NT2/D1 (cell line): Measurements from ENCODE around the gene FRMD4A.

Experiments
- DNase-seq: peaks from one replicate; pipeline ENCODE4 v3.0.0-alpha.2; 2011; ENCODE audit warnings: low read depth, low spot score
- H3K27me3 ChIP-seq: 2 replicates; pipeline ENCODE4 v1.6.0; 2011; ENCODE audit warnings: mild to moderate bottlenecking; ENCODE audit not compliant: insufficient read length, insufficient read depth
- H3K36me3 ChIP-seq: 2 replicates; pipeline ENCODE4 v1.6.1; 2011; ENCODE audit warnings: mild to moderate bottlenecking, low read length, mixed read lengths; ENCODE audit not compliant: insufficient read depth, insufficient read length
- H3K4me1 ChIP-seq: 2 replicates; pipeline ENCODE4 v1.5.1; 2011; ENCODE audit not compliant: insufficient read depth, insufficient read length
- H3K4me3 ChIP-seq: 2 replicates; pipeline ENCODE4 v1.5.1; 2011; ENCODE audit warnings: low read depth; ENCODE audit not compliant: insufficient read length
- H3K9ac ChIP-seq: 2 replicates; pipeline ENCODE4 v1.6.0; 2011; ENCODE audit warnings: low read depth; ENCODE audit not compliant: insufficient read length
- H3K9me3 ChIP-seq: 2 replicates; pipeline ENCODE4 v1.5.1; 2011; ENCODE audit warnings: mild to moderate bottlenecking, low read length; ENCODE audit not compliant: insufficient read depth
- SUZ12 ChIP-seq: IDR thresholded peaks from 2 replicates; pipeline ENCODE4 v1.6.1; 2011; ENCODE audit not compliant: insufficient read length, insufficient read depth; ENCODE audit errors: extremely low read depth
- YY1 ChIP-seq: IDR thresholded peaks from 2 replicates; pipeline ENCODE4 v1.6.1; 2011; ENCODE audit not compliant: insufficient read length, insufficient read depth
- ZNF274 ChIP-seq: IDR thresholded peaks from 2 replicates; pipeline ENCODE4 v1.6.1; 2011; ENCODE audit warnings: mild to moderate bottlenecking, low read depth, low read length

The FRMD4A gene

DNA sequence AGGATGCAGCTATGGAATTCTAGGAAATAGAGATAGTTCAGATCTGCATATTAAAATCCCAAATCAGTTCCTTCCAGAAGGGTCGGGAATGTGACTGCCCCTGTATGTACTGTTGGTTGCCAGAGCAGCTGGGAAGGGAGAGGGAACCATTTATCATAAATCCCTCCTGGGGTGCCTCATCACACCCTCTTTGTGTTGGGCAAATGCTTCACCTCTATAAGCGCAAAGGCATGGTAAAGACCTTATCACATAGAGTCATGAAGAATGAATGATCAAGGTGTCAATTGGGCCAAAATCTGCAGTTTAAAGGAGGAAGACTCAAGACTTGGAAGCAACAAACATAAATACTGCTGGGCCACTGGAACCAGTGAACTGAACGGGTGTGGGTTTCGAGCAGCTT is 65.0 kb downstream of the FRMD4A start:
- no peak for TF ChIP-seq ZNF274
- no peak for TF ChIP-seq YY1
- no peak for TF ChIP-seq SUZ12
- DNase-seq: no peak
- no peaks in the 10 kb centered on the region for H3K36me3 ChIP-seq

DNA sequence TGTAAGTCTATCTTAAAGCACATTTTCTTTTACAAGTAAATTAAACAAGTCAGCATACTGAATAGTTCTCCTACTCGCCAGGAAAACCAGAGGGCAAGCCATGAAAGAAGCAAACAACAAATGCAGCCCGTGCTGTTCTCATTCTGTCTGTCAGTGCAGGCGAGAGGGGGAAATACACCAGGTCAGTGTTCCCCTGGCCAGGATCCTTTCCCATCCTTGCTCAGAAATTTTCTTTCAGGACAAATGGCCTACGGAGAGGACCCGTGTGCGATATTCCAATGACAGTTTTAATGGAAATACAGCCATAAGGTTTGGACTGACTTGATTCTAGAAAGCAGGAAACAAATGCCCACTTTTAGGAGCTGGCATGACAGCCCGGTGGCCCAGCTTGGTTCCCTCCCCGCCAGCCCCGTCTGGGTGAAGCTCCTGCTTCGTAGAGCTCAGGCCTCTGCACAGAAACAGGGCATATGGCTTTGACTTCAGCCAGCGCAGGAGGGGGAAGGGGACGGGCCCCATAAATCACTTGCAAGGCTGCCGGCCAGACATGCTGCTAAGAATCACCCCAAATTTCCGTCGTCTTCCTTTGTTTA is 67.8 kb downstream of the FRMD4A start:
- no peaks in the 10 kb centered on the region for H3K36me3 ChIP-seq
- no peak for DNase-seq
- TF ChIP-seq ZNF274 (no peak), SUZ12 (no peak), YY1 (no peak)

More for the DNA sequence above, 65.0 kb downstream of the FRMD4A start:
- Histone ChIP-seq H3K4me3 (no peak overlapping the region), H3K4me1 (no peaks in the 10 kb centered on the region), H3K9ac (no peak overlapping the region), H3K9me3 (no peaks in the 10 kb centered on the region), H3K27me3 (no peaks in the 10 kb centered on the region)

DNA sequence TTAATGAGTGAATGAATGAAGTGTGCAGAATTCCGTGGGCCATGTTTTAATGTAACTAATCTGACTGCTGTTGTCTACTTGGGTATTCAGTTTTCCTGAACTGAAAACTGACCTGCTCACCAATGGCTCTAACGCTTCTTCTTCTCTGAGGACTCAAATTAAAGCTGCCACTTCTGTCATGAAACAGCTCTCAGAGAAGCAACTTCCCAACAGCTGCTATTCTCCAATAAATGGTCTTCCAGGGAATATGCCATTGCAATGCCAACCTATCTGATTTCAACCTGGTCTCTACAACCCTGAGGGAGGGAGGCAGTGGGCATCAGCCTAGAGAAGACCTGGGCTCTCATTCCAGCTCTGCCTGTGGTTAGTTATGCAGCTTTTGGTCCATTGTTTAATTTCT is 69.4 kb downstream of the FRMD4A start:
- Histone ChIP-seq H3K4me3 (no peak overlapping the region), H3K4me1 (no peaks in the 10 kb centered on the region), H3K9ac (no peak overlapping the region), H3K27me3 (no peaks in the 10 kb centered on the region), H3K36me3 (no peaks in the 10 kb centered on the region), H3K9me3 (peaks cover 8% of the 10 kb centered on the region)
- DNase-seq: no peak
- TF ChIP-seq ZNF274 (no peak), YY1 (no peak), SUZ12 (no peak)

More for the DNA sequence above, 67.8 kb downstream of the FRMD4A start:
- H3K27me3 ChIP-seq: no peaks in the 10 kb centered on the region
- H3K9me3 ChIP-seq: peaks cover 8% of the 10 kb centered on the region
- H3K9ac ChIP-seq: no peak overlapping the region
- H3K4me3 ChIP-seq: no peak overlapping the region
- H3K4me1 ChIP-seq: no peaks in the 10 kb centered on the region

DNA sequence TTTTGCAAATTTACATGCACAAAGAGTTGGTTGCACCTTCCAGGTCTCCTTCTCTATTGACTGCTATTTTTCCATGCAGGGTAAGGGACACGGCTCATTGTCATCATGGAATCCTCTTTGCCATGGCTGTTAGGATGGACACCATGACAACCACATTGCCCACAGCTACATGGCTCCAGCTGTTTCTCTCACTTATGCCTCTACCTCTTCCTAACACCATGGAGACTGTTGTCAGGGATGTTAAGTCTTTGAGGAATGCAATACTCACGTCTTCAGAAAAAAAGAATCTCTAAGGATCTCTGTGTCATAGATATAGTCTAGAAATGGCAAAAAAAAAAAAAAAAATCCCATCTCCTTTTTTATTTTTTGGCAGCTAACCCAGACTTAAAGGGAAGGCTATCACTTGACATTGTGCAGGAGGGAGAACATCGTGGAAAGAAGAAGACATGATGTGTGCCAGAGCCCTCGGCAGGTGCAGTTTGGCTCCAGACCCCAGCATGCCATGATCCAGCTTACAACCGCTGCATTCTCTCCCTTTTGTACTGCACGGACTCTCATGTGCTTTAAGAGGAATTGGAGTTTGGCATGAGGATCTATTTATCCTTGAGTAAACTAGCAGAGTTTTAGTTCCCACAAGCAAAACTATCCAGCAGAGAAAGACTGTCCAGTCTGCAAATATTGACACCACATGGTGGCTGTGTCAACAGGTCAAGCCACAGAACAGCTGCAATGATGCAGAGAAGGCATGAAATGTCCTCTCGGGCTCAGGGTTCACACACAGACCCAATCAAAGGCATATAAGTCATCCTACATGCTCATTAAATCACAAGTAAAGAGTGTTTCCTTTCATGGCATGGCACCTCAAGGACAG is 70.8 kb downstream of the FRMD4A start:
- no peak for TF ChIP-seq ZNF274
- no peak for TF ChIP-seq SUZ12
- TF ChIP-seq YY1: no peak
- DNase-seq: no peak
- Histone ChIP-seq H3K4me1 (no peaks in the 10 kb centered on the region), H3K4me3 (no peak overlapping the region), H3K9ac (no peak overlapping the region), H3K9me3 (peaks cover 8% of the 10 kb centered on the region), H3K36me3 (no peaks in the 10 kb centered on the region), H3K27me3 (no peaks in the 10 kb centered on the region)

DNA sequence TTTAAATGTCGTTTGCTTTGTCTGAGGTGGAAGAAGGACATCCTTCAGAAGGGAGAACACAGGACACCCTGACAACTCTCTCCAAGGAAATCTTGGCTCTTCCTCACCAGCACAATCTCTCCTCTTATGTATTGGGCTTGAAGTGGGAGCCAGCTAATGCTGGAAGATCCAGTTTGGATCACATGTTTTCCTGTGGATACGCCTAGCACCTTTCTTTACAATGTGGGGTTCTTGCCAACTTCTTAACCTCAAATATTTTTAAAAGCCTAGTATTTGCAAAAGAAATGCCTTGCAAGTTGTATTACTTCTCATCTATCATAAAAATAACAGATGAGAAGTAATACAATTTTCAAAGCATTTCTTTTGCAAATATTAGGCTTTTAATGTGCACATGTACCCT is 76.4 kb downstream of the FRMD4A start:
- H3K36me3 ChIP-seq: no peaks in the 10 kb centered on the region
- TF ChIP-seq YY1 (no peak), SUZ12 (no peak), ZNF274 (no peak)
- H3K4me1 ChIP-seq: no peaks in the 10 kb centered on the region
- no peak for DNase-seq
- H3K27me3 ChIP-seq: no peaks in the 10 kb centered on the region
- H3K9ac ChIP-seq: no peak overlapping the region
- peaks cover 8% of the 10 kb centered on the region for H3K9me3 ChIP-seq
- no peak overlapping the region for H3K4me3 ChIP-seq

DNA sequence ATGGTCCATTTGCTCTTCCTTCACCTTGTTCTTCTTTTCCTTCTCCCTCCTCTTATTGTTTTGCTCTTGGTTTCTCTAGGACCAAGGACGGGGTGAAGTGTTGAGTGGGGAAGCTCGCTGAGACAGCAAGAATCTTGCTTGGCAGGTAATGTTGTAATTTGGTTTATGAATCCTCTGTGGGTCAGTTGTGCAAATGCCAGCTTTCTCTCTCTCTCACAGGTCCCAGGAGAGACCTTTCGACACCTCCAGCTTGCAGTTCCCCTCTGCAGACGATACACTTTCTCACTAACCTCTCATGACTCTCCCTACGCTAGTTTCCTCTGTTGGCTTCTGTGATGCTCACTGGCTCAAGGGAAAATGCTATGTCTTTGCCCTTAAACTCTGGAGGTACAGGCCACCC is 77.0 kb downstream of the FRMD4A start:
- TF ChIP-seq SUZ12 (no peak), YY1 (no peak), ZNF274 (no peak)
- Histone ChIP-seq H3K27me3 (no peaks in the 10 kb centered on the region), H3K4me1 (no peaks in the 10 kb centered on the region), H3K4me3 (no peak overlapping the region), H3K36me3 (no peaks in the 10 kb centered on the region), H3K9ac (no peak overlapping the region), H3K9me3 (peaks cover 5% of the 10 kb centered on the region)
- DNase-seq: no peak

DNA sequence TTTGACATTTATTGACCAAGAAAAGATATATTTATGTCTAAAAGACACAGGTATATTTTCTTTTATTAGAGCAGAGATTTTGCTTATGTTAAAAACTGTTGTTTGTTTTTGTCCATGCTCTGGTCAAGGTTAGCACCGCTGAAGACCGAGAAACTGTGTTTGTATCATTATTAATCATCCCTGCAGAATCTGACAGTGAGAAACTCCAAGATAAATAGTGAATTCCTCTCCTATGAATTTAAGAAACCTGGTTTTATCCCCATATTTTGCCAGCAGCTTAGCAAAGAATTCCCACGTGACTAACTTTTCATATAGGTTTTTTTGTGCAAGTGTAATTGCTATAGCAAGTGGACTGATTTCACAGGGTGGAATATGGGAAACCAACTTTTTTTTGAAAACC is 77.6 kb downstream of the FRMD4A start:
- Histone ChIP-seq H3K36me3 (no peaks in the 10 kb centered on the region), H3K9ac (no peak overlapping the region), H3K9me3 (no peaks in the 10 kb centered on the region), H3K27me3 (no peaks in the 10 kb centered on the region), H3K4me1 (no peaks in the 10 kb centered on the region), H3K4me3 (no peak overlapping the region)
- TF ChIP-seq YY1 (no peak), ZNF274 (no peak), SUZ12 (no peak)
- no peak for DNase-seq
